ENCODE measurements around the gene ZNF581. TPM values are rescaled to one million over a fixed set of nuclear protein-coding genes. Genes with fewer than 3 reads are reported as not detected.
A peak's percentile ranks its signal among the peaks of the same experiment; 100 is the strongest.

ZNF581 gene
- total RNA-seq, 1 experiment from 2014 or later, result 39.0 TPM

- H3K9me3 ChIP-seq (ENCODE audit: control insufficient read depth, insufficient read depth, low read depth, low read length), result no peaks in the 10 kb centered on the region
- no peak for DNase-seq (ENCODE audit: low read depth, low spot score)
- in situ Hi-C loops (cut with HindIII; ENCODE audit: low pct_unique_long_range_greater_than_20kb, low sequenced_read_pairs), result no loop called here
- H3K4me3 ChIP-seq (ENCODE audit: low read depth in 2 of 2, low read length in 2 of 2), result no peak overlapping the region
- H3K36me3 ChIP-seq (ENCODE audit: control insufficient read depth, insufficient read depth, low read length), result peaks cover 39% of the 10 kb centered on the region
- intact Hi-C loops (cut with micrococcal nuclease; ENCODE audit: unreplicated experiment), result no loop called here
- H3K4me1 ChIP-seq (ENCODE audit: control insufficient read depth, insufficient read depth, low read length), result peaks cover 60% of the 10 kb centered on the region
- peak overlapping the region; percentile 55 for H3K27ac ChIP-seq (ENCODE audit: low read length)
- no TSS peak for BruUV-seq (replicated peaks)
- H3K27me3 ChIP-seq (ENCODE audit: control insufficient read depth, insufficient read depth, low read length), result no peaks in the 10 kb centered on the region
- ATAC-seq, result no peak
- TF ChIP-seq POLR2AphosphoS5 (IDR thresholded peaks at IDR 0.05; ENCODE audit: low read depth, low read length), result no peak; the same call in 1 of the 2 replicates
- no peak for TF ChIP-seq CTCF (IDR thresholded peaks at IDR 0.05)
- TF ChIP-seq REST (IDR thresholded peaks at IDR 0.05; ENCODE audit: insufficient read depth in 1 of 2, low read depth in 2 of 2, low read length in 1 of 2), result no peak
- POLR2A ChIA-PET, result interaction anchor here (0.6 to 0.8 kb wide), 2 partner anchors 10 to 13 kb away, joined by 4 read pairs; no protein-coding TSS in a partner anchor
- CTCF ChIA-PET, result interaction anchor here (0.7 kb wide), 2 partner anchors 10 to 34 kb away, joined by 4 to 5 read pairs; no protein-coding TSS in a partner anchor
Observed at GRCh38 chr19:55667006-55667381, 23.5 kb downstream of the ZNF581 start.

- DNase-seq (ENCODE audit: low read depth, low spot score), result no peak
- intact Hi-C loops (cut with micrococcal nuclease; ENCODE audit: unreplicated experiment) (no loop called here), in situ Hi-C loops (cut with HindIII; ENCODE audit: low pct_unique_long_range_greater_than_20kb, low sequenced_read_pairs) (no loop called here)
- Histone ChIP-seq H3K4me3 (ENCODE audit: low read depth in 2 of 2, low read length in 2 of 2) (no peak overlapping the region), H3K9me3 (ENCODE audit: control insufficient read depth, insufficient read depth, low read depth, low read length) (no peaks in the 10 kb centered on the region), H3K27me3 (ENCODE audit: control insufficient read depth, insufficient read depth, low read length) (no peaks in the 10 kb centered on the region), H3K36me3 (ENCODE audit: control insufficient read depth, insufficient read depth, low read length) (peaks cover 37% of the 10 kb centered on the region), H3K4me1 (ENCODE audit: control insufficient read depth, insufficient read depth, low read length) (peaks cover 65% of the 10 kb centered on the region), H3K27ac (ENCODE audit: low read length) (peak overlapping the region; percentile 55)
- ATAC-seq, result no peak
- POLR2A ChIA-PET, result interaction anchor here (0.6 to 0.8 kb wide), 2 partner anchors 11 to 13 kb away, joined by 4 read pairs; no protein-coding TSS in a partner anchor
- TF ChIP-seq REST (IDR thresholded peaks at IDR 0.05; ENCODE audit: insufficient read depth in 1 of 2, low read depth in 2 of 2, low read length in 1 of 2) (no peak), TCF7L2 (IDR thresholded peaks at IDR 0.05; ENCODE audit: low read depth, low read length) (no peak), POLR2AphosphoS5 (IDR thresholded peaks at IDR 0.05; ENCODE audit: low read depth, low read length) (no peak; the same call in 1 of the 2 replicates), CTCF (IDR thresholded peaks at IDR 0.05) (no peak), SIN3A (IDR thresholded peaks at IDR 0.05; ENCODE audit: borderline replicate concordance, insufficient read depth, low read depth, low read length) (no peak)
- BruUV-seq (replicated peaks), result no TSS peak
- CTCF ChIA-PET, result interaction anchor here (0.7 kb wide), 3 partner anchors 10 to 80 kb away, joined by 3 to 5 read pairs (median 4); no protein-coding TSS in a partner anchor
Observed at GRCh38 chr19:55667511-55667910, 24.1 kb downstream of the ZNF581 start.
